Measurements from ENCODE around the gene GRIN2A.

DNA sequence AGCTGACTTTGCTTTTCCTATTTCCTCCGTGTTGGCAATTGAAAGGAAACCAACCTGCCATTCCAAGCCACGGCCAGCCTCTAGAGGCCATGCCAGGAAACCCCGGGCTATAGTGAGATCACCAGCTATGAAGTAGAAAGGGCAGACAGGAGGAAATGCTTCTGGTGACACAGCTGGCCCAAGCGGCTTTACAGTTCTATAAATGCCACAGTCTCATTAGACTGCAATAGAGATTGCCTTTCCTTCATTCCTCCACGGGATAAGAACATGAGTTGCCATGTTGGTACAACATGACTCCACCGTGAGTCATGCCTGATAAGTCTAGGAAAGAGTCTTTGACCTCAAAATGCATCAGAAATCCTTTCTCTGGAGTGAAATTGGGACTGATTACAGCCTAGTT, 384.9 kb downstream of the GRIN2A start:
- TF ChIP-seq, protein P1, sequence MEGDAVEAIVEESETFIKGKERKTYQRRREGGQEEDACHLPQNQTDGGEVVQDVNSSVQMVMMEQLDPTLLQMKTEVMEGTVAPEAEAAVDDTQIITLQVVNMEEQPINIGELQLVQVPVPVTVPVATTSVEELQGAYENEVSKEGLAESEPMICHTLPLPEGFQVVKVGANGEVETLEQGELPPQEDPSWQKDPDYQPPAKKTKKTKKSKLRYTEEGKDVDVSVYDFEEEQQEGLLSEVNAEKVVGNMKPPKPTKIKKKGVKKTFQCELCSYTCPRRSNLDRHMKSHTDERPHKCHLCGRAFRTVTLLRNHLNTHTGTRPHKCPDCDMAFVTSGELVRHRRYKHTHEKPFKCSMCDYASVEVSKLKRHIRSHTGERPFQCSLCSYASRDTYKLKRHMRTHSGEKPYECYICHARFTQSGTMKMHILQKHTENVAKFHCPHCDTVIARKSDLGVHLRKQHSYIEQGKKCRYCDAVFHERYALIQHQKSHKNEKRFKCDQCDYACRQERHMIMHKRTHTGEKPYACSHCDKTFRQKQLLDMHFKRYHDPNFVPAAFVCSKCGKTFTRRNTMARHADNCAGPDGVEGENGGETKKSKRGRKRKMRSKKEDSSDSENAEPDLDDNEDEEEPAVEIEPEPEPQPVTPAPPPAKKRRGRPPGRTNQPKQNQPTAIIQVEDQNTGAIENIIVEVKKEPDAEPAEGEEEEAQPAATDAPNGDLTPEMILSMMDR (conservative IDR thresholded peaks at IDR 0.05; ENCODE audit: low read length), result no peak
- no peak for TF ChIP-seq EZH2phosphoT487 (IDR thresholded peaks at IDR 0.05; ENCODE audit: borderline replicate concordance, low read depth, low read length)

Measured in OCI-LY7 (cell line).